ENCODE data around the gene SFSWAP. TPM values are rescaled to one million over a fixed set of nuclear protein-coding genes. Genes with fewer than 3 reads are reported as not detected.
A peak's percentile ranks its signal among the peaks of the same experiment; 100 is the strongest.

The SFSWAP gene
- total and polyA plus RNA-seq, 2 of the 13 experiments (the other 11 are each of a cell fraction or from before 2014, with no cell fraction given): 17.1 to 27.7 TPM

DNA sequence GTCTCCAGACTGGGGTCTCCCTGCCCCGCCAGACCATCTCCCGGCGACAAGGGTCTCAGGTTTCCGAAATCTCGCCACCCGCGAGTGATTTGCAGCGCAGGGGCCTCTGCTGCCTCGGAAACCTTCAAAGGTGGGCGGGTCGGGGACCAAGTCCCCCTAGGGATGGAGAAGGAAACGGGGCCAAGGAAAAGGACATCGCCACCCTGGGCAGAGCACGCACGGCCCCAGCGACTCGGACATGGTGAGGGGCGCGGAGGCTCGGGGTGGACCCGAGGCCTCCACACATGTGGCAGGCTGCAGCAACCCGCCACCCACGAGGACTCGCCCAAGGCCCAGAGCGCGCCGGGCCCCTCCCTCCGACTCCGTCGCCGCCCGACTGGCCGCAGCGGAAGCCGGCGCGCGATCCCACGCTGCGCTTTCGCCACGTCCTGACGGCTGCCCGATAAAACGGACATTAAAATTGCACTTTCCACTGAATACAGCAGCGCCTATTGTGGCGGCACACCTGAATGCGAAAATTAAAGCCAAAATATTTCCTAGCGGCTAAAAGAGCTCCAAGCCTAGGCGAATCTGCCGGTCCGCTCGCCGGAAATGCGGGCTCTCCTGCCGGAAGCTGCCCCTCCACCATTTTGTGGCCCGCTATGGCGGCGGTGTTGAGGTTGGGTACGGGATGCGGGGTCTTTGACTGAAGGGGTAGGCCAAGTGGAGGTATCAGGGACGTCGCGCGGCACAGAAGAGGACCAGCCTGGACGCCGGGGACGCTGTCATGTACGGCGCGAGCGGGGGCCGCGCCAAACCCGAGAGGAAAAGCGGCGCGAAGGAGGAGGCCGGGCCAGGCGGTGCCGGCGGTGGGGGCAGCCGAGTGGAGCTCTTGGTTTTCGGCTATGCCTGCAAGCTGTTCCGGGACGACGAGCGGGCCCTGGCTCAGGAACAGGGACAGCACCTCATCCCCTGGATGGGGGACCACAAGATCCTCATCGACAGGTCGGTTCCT is at the start of gene SFSWAP (continued):
- TF ChIP-seq, protein P1, sequence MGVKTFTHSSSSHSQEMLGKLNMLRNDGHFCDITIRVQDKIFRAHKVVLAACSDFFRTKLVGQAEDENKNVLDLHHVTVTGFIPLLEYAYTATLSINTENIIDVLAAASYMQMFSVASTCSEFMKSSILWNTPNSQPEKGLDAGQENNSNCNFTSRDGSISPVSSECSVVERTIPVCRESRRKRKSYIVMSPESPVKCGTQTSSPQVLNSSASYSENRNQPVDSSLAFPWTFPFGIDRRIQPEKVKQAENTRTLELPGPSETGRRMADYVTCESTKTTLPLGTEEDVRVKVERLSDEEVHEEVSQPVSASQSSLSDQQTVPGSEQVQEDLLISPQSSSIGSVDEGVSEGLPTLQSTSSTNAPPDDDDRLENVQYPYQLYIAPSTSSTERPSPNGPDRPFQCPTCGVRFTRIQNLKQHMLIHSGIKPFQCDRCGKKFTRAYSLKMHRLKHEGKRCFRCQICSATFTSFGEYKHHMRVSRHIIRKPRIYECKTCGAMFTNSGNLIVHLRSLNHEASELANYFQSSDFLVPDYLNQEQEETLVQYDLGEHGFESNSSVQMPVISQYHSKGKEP (CRISPR knock-in tag; IDR thresholded peaks at IDR 0.05): no peak
- TF ChIP-seq, protein P2, sequence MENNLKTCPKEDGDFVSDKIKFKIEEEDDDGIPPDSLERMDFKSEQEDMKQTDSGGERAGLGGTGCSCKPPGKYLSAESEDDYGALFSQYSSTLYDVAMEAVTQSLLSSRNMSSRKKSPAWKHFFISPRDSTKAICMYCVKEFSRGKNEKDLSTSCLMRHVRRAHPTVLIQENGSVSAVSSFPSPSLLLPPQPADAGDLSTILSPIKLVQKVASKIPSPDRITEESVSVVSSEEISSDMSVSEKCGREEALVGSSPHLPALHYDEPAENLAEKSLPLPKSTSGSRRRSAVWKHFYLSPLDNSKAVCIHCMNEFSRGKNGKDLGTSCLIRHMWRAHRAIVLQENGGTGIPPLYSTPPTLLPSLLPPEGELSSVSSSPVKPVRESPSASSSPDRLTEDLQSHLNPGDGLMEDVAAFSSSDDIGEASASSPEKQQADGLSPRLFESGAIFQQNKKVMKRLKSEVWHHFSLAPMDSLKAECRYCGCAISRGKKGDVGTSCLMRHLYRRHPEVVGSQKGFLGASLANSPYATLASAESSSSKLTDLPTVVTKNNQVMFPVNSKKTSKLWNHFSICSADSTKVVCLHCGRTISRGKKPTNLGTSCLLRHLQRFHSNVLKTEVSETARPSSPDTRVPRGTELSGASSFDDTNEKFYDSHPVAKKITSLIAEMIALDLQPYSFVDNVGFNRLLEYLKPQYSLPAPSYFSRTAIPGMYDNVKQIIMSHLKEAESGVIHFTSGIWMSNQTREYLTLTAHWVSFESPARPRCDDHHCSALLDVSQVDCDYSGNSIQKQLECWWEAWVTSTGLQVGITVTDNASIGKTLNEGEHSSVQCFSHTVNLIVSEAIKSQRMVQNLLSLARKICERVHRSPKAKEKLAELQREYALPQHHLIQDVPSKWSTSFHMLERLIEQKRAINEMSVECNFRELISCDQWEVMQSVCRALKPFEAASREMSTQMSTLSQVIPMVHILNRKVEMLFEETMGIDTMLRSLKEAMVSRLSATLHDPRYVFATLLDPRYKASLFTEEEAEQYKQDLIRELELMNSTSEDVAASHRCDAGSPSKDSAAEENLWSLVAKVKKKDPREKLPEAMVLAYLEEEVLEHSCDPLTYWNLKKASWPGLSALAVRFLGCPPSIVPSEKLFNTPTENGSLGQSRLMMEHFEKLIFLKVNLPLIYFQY (CRISPR knock-in tag; IDR thresholded peaks at IDR 0.05; ENCODE audit: borderline replicate concordance): no peak
- TF ChIP-seq ZNF607 (CRISPR knock-in tag; IDR thresholded peaks at IDR 0.05; ENCODE audit: borderline replicate concordance) (peak; percentile 69; the same call in 1 of the 2 replicates), TAF15 (IDR thresholded peaks at IDR 0.05; ENCODE audit: low read depth, low read length, poor library complexity, severe bottlenecking) (no peak), ZZZ3 (CRISPR knock-in tag; IDR thresholded peaks at IDR 0.05; ENCODE audit: borderline replicate concordance) (peak; percentile 88), DNMT1 (CRISPR knock-in tag; IDR thresholded peaks at IDR 0.05) (peak; percentile 84), MXD4 (CRISPR knock-in tag; IDR thresholded peaks at IDR 0.05) (peak; percentile 63; the same call in 1 of the 2 replicates), ZNF382 (CRISPR knock-in tag; IDR thresholded peaks at IDR 0.05; ENCODE audit: borderline replicate concordance) (no peak), SSRP1 (CRISPR knock-in tag; IDR thresholded peaks at IDR 0.05) (no peak), ZFP36L1 (CRISPR knock-in tag; IDR thresholded peaks at IDR 0.05) (no peak), NBN (conservative IDR thresholded peaks at IDR 0.05) (no peak), BORCS8-MEF2B (CRISPR knock-in tag; IDR thresholded peaks at IDR 0.05) (peak; percentile 94), HMG20A (CRISPR knock-in tag; IDR thresholded peaks at IDR 0.05; ENCODE audit: borderline replicate concordance) (no peak; the same call in 1 of the 2 replicates), ZNF121 (CRISPR knock-in tag; IDR thresholded peaks at IDR 0.05) (no peak), TAF1 (CRISPR knock-in tag; IDR thresholded peaks at IDR 0.05) (peak; percentile 80), RFXAP (CRISPR knock-in tag; IDR thresholded peaks at IDR 0.05; ENCODE audit: borderline replicate concordance) (peak; percentile 67; the same call in 1 of the 2 replicates)
- TF ChIP-seq, protein P3, sequence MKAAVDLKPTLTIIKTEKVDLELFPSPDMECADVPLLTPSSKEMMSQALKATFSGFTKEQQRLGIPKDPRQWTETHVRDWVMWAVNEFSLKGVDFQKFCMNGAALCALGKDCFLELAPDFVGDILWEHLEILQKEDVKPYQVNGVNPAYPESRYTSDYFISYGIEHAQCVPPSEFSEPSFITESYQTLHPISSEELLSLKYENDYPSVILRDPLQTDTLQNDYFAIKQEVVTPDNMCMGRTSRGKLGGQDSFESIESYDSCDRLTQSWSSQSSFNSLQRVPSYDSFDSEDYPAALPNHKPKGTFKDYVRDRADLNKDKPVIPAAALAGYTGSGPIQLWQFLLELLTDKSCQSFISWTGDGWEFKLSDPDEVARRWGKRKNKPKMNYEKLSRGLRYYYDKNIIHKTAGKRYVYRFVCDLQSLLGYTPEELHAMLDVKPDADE (CRISPR knock-in tag; IDR thresholded peaks at IDR 0.05): peak; percentile 62; the same call in 1 of the 2 replicates
- TF ChIP-seq, protein P4, sequence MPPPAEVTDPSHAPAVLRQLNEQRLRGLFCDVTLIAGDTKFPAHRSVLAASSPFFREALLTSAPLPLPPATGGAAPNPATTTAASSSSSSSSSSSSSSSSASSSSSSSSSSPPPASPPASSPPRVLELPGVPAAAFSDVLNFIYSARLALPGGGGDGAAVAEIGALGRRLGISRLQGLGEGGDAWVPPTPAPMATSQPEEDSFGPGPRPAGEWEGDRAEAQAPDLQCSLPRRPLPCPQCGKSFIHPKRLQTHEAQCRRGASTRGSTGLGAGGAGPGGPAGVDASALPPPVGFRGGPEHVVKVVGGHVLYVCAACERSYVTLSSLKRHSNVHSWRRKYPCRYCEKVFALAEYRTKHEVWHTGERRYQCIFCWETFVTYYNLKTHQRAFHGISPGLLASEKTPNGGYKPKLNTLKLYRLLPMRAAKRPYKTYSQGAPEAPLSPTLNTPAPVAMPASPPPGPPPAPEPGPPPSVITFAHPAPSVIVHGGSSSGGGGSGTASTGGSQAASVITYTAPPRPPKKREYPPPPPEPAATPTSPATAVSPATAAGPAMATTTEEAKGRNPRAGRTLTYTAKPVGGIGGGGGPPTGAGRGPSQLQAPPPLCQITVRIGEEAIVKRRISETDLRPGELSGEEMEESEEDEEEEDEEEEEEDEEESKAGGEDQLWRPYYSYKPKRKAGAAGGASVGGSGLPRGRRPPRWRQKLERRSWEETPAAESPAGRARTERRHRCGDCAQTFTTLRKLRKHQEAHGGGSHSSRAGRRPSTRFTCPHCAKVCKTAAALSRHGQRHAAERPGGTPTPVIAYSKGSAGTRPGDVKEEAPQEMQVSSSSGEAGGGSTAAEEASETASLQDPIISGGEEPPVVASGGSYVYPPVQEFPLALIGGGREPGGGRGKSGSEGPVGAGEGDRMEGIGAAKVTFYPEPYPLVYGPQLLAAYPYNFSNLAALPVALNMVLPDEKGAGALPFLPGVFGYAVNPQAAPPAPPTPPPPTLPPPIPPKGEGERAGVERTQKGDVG (CRISPR knock-in tag; IDR thresholded peaks at IDR 0.05; ENCODE audit: borderline replicate concordance): peak; percentile 76; the same call in 1 of the 2 replicates
